ENCODE data around the gene UCHL1. TPM values are rescaled to one million over a fixed set of nuclear protein-coding genes. Genes with fewer than 3 reads are reported as not detected.

The UCHL1 gene
- total RNA-seq, 1 experiment from 2014 or later: 0.54 TPM

DNA sequence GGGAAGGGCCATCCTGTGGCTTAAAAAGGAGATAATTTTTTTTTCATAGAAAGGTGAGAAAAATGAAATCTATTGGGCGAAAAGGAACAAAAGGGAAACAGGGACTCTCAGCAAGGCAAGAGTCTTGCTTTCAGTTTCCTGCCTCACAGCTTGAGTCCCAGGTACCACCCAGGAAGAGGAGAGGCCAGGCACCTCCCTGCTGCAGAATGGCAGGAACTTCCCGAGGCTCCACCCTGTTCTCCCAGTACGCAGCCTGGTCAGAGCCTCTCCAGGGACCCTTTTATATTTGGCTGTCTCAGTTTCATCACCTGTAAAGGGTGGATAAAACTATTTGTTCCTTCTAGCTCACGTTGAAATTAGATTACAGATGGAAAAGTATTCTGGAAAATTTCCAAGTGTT, 33.8 kb downstream of the UCHL1 start:
- H4K20me1 ChIP-seq (ENCODE audit: insufficient read depth): no peaks in the 10 kb centered on the region
- H3K79me2 ChIP-seq (ENCODE audit: insufficient read depth, low read length): no peaks in the 10 kb centered on the region
- no TSS peak for BruUV-seq (replicated peaks)
- H3K27me3 ChIP-seq (ENCODE audit: insufficient read depth, low read length): no peaks in the 10 kb centered on the region
- ChIA-PET RAD21 (ENCODE audit: low non-redundant PET in 1 of 2, low total read pairs in 2 of 2, uncharacterized antibody in 2 of 2, unreplicated experiment in 2 of 2) (no interaction called here), POLR2A (no interaction called here), CTCF (interaction anchor here (0.9 kb wide), 1 partner anchor 371 kb away, joined by 3 read pairs; no protein-coding TSS in a partner anchor)
- no peak overlapping the region for H3K27ac ChIP-seq (ENCODE audit: low read depth, low read length)
- intact Hi-C loops (cut with micrococcal nuclease): no loop called here
- no peak overlapping the region for H3K4me2 ChIP-seq (ENCODE audit: low read length)
- no peak for TF ChIP-seq EGR1 (IDR thresholded peaks at IDR 0.05; ENCODE audit: low read depth)
- H3K9ac ChIP-seq (ENCODE audit: low read length): no peak overlapping the region
- no peaks in the 10 kb centered on the region for H3K36me3 ChIP-seq (ENCODE audit: control insufficient read depth in 1 of 2, insufficient read depth in 2 of 2, low read length in 2 of 2)
- peaks cover 0 to 4% of the 10 kb centered on the region in 2 experiments; a peak in 1 of 4 replicates for H3K4me1 ChIP-seq (ENCODE audit: control insufficient read depth in 1 of 2, insufficient read depth in 2 of 2, low read length in 2 of 2)
- H3K9me2 ChIP-seq (ENCODE audit: insufficient read depth): no peaks in the 10 kb centered on the region
- ATAC-seq (no peak), DNase-seq (ENCODE audit: low read depth, low spot score) (no peak)
- no peak overlapping the region for H3K4me3 ChIP-seq (replicated peaks in 1 of 2; ENCODE audit: low read depth in 1 of 2, low read length in 2 of 2)
- H2AFZ ChIP-seq (ENCODE audit: low read depth, low read length, poor library complexity, severe bottlenecking): peak overlapping the region; percentile 35
- H3K9me3 ChIP-seq (ENCODE audit: control insufficient read depth in 1 of 2, insufficient read depth in 1 of 2, low read depth in 1 of 2, low read length in 2 of 2): peaks cover 4 to 20% of the 10 kb centered on the region in 2 experiments; a peak in 2 of 4 replicates

DNA sequence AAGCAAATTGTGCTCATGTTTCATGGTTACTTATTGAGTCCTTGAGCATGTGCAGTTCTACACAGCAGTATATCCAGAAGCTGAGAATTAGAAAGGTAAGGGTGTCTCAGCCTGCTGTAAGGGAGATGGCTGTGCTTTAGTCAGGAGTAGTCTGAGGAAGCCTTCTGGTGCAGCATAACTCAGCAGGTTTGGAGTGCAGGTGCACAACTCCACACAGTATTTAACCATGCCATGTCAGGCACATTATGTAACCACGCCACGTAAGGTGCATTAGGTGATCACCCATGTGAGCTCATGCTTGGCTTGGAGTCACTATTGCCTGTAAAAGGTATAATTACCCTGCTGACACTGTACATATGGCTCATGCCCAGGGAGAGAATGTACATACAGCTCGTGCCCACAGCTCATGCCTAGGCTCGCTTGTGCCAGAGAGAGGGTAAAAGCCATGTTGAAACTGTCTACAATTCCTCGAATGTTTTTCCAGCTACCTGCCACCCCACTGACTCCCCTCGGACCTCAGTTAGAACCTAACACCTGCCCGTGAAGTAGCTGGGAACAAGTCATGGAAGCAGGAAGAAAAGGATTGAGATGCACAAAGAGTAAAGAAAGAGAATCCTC, 37.8 kb downstream of the UCHL1 start:
- ChIA-PET CTCF (interaction anchor here (1.1 to 1.4 kb wide), 2 partner anchors 13 to 367 kb away, joined by 3 read pairs; no protein-coding TSS in a partner anchor), RAD21 (ENCODE audit: low non-redundant PET in 1 of 2, low total read pairs in 2 of 2, uncharacterized antibody in 2 of 2, unreplicated experiment in 2 of 2) (no interaction called here), POLR2A (no interaction called here)
- ATAC-seq (no peak), DNase-seq (ENCODE audit: low read depth, low spot score) (peak; percentile 29)
- H3K4me3 ChIP-seq (replicated peaks in 1 of 2; ENCODE audit: low read depth in 1 of 2, low read length in 2 of 2): no peak overlapping the region
- H3K4me1 ChIP-seq (ENCODE audit: control insufficient read depth in 1 of 2, insufficient read depth in 2 of 2, low read length in 2 of 2): peaks cover 0 to 4% of the 10 kb centered on the region in 2 experiments; a peak in 1 of 4 replicates
- BruUV-seq (replicated peaks): no TSS peak
- no peak overlapping the region for H3K27ac ChIP-seq (ENCODE audit: low read depth, low read length)
- H3K79me2 ChIP-seq (ENCODE audit: insufficient read depth, low read length): no peaks in the 10 kb centered on the region
- H3K27me3 ChIP-seq (ENCODE audit: insufficient read depth, low read length): no peaks in the 10 kb centered on the region
- no peaks in the 10 kb centered on the region for H4K20me1 ChIP-seq (ENCODE audit: insufficient read depth)
- no peak overlapping the region for H3K9ac ChIP-seq (ENCODE audit: low read length)
- H3K4me2 ChIP-seq (ENCODE audit: low read length): no peak overlapping the region
- H3K9me3 ChIP-seq (ENCODE audit: control insufficient read depth in 1 of 2, insufficient read depth in 1 of 2, low read depth in 1 of 2, low read length in 2 of 2): peaks cover 0 to 15% of the 10 kb centered on the region in 2 experiments; a peak in 1 of 4 replicates
- no peaks in the 10 kb centered on the region for H3K9me2 ChIP-seq (ENCODE audit: insufficient read depth)
- H3K36me3 ChIP-seq (ENCODE audit: control insufficient read depth in 1 of 2, insufficient read depth in 2 of 2, low read length in 2 of 2): no peaks in the 10 kb centered on the region
- intact Hi-C loops (cut with micrococcal nuclease): no loop called here
- no peak overlapping the region for H2AFZ ChIP-seq (ENCODE audit: low read depth, low read length, poor library complexity, severe bottlenecking)
- no peak for TF ChIP-seq ZNF274 (IDR thresholded peaks at IDR 0.05; ENCODE audit: low read depth, low read length)
- peak; percentile 79; the same call in 1 of the 2 replicates for TF ChIP-seq CBX3 (IDR thresholded peaks at IDR 0.05; ENCODE audit: low read depth)
